RPMI8226 (cell line): ENCODE measurements around the gene PRDM16.

Experiments
- DNase-seq: peaks from one replicate; pipeline ENCODE4 v3.0.0-alpha.2; 2015

The PRDM16 gene

GRCh38 chr1:3068564-3069431 lies at the start of gene PRDM16:
Gene PRDM16, plus strand, starts transcription at chr1:3069203. Its CDS starts 57 bp downstream, at chr1:3069260.
- peak; percentile 67 for DNase-seq

GRCh38 chr1:3019516-3020051 lies 49.4 kb upstream of the PRDM16 start:
- no peak for DNase-seq

- no peak for DNase-seq
These were observed 48.6 kb upstream of the PRDM16 start for GRCh38 chr1:3020263-3020909.

GRCh38 chr1:3021233-3021671 lies 47.8 kb upstream of the PRDM16 start, which contains the start of gene ACTRT2:
Gene ACTRT2, plus strand, starts transcription at chr1:3021467. Its CDS starts 220 bp downstream, at chr1:3021687.
- DNase-seq: no peak

GRCh38 chr1:3021801-3022401 lies 47.1 kb upstream of the PRDM16 start:
- DNase-seq: no peak

- DNase-seq: no peak
These were observed 46.5 kb upstream of the PRDM16 start for GRCh38 chr1:3022511-3022973.

GRCh38 chr1:3022976-3023375 lies 46.0 kb upstream of the PRDM16 start:
- DNase-seq: no peak

- peak; percentile 36 for DNase-seq
These were observed 45.0 kb upstream of the PRDM16 start for GRCh38 chr1:3024019-3024418.

- no peak for DNase-seq
These were observed 44.4 kb upstream of the PRDM16 start for GRCh38 chr1:3024588-3024987.

GRCh38 chr1:3026124-3026523 lies 42.9 kb upstream of the PRDM16 start:
- DNase-seq: no peak

GRCh38 chr1:3026581-3027391 lies 42.2 kb upstream of the PRDM16 start:
- DNase-seq: no peak

- no peak for DNase-seq
These were observed 41.2 kb upstream of the PRDM16 start for GRCh38 chr1:3027611-3028371.

GRCh38 chr1:3028531-3029282 lies 40.3 kb upstream of the PRDM16 start:
- DNase-seq: no peak

GRCh38 chr1:3029481-3029961 lies 39.5 kb upstream of the PRDM16 start:
- DNase-seq: no peak

GRCh38 chr1:3029991-3030662 lies 38.9 kb upstream of the PRDM16 start:
- no peak for DNase-seq

- no peak for DNase-seq
These were observed 38.2 kb upstream of the PRDM16 start for GRCh38 chr1:3030663-3031381.

GRCh38 chr1:3031401-3032221 lies 37.4 kb upstream of the PRDM16 start:
- DNase-seq: no peak

GRCh38 chr1:3032371-3033039 lies 36.5 kb upstream of the PRDM16 start:
- no peak for DNase-seq
